Small intestine (tissue), 7 donors: Measurements from ENCODE around the gene POC1A. TPM values are rescaled to one million over a fixed set of nuclear protein-coding genes. Genes with fewer than 3 reads are reported as not detected.

ENCODE experiments used
- DNase-seq, 2 donors: peaks; one replicate each; pipeline versions ENCODE4 v3.0.0 to v3.0.0-alpha.2; 2013
- FAIRE-seq: peaks from 2 replicates; lab custom pipeline; 2012; peaks lifted over from hg19 to GRCh38; lab: Jason Lieb, UNC
- H3K27ac ChIP-seq, 3 donors: one replicate each; pipeline ENCODE4 v1.5.1; 2013; ENCODE audit warnings: low read length in 2 of 3, mild to moderate bottlenecking in 2 of 3, control low read depth in 1 of 3, inconsistent platforms in 1 of 3, low read depth in 1 of 3, moderate library complexity in 1 of 3
- H3K27me3 ChIP-seq, 3 donors: one replicate each; pipeline ENCODE4 v1.6.1; 2013; ENCODE audit warnings: low read length in 3 of 3, inconsistent platforms in 1 of 3; ENCODE audit not compliant: control insufficient read depth in 3 of 3, insufficient read depth in 3 of 3
- H3K36me3 ChIP-seq, 3 donors: one replicate each; pipeline ENCODE4 v1.6.1; 2013; ENCODE audit warnings: low read length in 3 of 3, inconsistent platforms in 1 of 3, low read depth in 1 of 3, mild to moderate bottlenecking in 1 of 3, moderate library complexity in 1 of 3; ENCODE audit not compliant: control insufficient read depth in 3 of 3, insufficient read depth in 2 of 3
- H3K4me1 ChIP-seq, 3 donors: one replicate each; pipeline ENCODE4 v1.6.1; 2013; ENCODE audit warnings: low read length in 2 of 3, inconsistent platforms in 1 of 3, low read depth in 1 of 3, mild to moderate bottlenecking in 1 of 3, moderate library complexity in 1 of 3; ENCODE audit not compliant: control insufficient read depth in 3 of 3, insufficient read depth in 2 of 3
- H3K4me3 ChIP-seq, 3 donors: one replicate each; pipeline ENCODE4 v1.5.1; 2013; ENCODE audit warnings: low read length in 3 of 3, control low read depth in 1 of 3, inconsistent platforms in 1 of 3, low read depth in 1 of 3, mild to moderate bottlenecking in 1 of 3, moderate library complexity in 1 of 3
- H3K9me3 ChIP-seq, 2 donors: one replicate each; pipeline ENCODE4 v1.6.1; 2013; ENCODE audit warnings: low read depth in 1 of 2, low read length in 1 of 2; ENCODE audit not compliant: control insufficient read depth in 2 of 2, insufficient read depth in 1 of 2
- WGBS, 3 donors: extraction: QIAGEN DNeasy Blood & Tissue Kit; methylation state at CpG; one replicate each; pipeline ENCODE4 v1.1.7; 2013; 5-methylcytosine and 5-hydroxymethylcytosine counted together
- polyA plus RNA-seq, 4 donors: library from polyadenylated mRNA; stranded (reverse) in 3 of 4; unstranded in 1 of 4; fragments of 200-250 nt in 3 of 4; fragments of 120-200 nt in 1 of 4; gene quantifications; one replicate each; pipeline versions ENCODE4 v1.2.1 to v1.2.3, GENCODE V29; 2013
- donor health status: healthy with polysubstance abuse.
- donor health status: control.
- donor health status: control.
- donor health status: Bipolar disorder and iron deficiency.
- donor health status: healthy.

The POC1A gene
- polyA plus RNA-seq, 4 donors = 2.7 to 19.4 (median 4.8) TPM

DNA sequence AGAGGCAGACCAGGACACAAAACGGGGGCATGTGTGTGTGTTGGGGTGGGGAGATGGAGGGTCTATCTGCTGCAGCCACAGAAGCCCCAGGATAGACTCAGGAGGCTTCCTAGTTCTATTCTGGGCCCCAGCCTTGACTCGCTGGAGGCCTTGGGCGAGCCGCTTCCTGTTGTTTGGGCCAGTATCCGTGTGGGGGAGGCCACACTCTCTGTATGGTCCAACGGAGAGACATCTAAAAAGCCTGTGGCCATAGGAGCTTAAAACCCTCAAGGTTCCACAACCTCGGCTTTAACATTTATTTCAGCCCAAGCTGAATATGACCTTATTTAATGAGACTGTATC lies 32.8 kb downstream of the POC1A start:
- Histone ChIP-seq H3K4me1 (peaks cover 0 to 13% (median 0%) of the 10 kb centered on the region in 3 donors), H3K36me3 (peaks cover 0 to 32% (median 0%) of the 10 kb centered on the region in 3 donors), H3K27ac (peak overlapping the region in 1 of 3 donors; percentile 47), H3K9me3 (no peaks in the 10 kb centered on the region), H3K27me3 (no peaks in the 10 kb centered on the region), H3K4me3 (no peak overlapping the region)
- 63 to 82% (median 76%) methylated on average over 7 of the region's 7 CpGs for WGBS, 3 donors
- FAIRE-seq (no peak), DNase-seq (no peak)

DNA sequence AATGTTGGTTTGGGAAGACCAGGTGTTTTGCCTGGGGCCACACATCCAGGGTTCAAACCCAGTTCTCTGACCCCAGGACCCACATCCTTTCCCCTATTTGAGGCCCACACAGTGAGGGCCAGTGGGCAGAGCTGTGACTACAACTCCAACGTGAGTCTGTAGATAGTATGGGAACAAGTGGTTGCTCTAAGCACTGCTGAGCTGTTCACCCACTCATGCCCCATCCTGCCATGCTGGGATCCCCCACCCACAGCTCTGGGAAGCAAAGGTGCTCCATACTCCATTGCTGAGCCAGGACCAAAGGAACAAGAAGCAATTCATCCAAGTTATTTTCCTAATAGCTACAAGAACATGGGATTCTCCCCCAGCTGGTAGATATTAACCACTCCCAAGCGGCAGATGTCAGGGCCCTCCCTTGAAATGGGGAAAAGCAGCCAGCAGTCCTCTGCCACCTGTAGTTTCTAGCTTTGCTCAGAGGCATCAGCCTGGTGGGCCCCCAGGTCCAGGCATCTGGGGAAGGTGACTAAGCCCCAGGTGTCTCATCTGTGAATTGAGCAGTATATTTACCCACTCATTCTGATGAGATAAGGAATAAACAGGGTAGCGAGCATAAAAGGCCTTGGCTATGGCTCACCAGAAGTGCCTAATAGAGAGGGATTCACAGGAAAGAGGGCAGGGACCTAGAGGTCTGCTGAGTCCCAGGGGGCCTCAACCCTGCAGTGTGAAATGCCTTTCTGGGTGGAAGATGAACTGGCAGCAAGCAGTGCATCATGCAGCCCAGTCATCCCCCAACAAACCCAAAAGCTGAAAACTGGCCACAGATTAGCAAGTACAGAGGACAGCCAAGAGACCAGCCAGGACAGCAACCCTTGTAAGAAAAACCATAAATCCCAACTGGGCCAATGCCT lies 33.4 kb downstream of the POC1A start:
- Histone ChIP-seq H3K9me3 (no peaks in the 10 kb centered on the region), H3K4me3 (no peak overlapping the region), H3K4me1 (peaks cover 0 to 13% (median 0%) of the 10 kb centered on the region in 3 donors), H3K27ac (peak overlapping the region in 1 of 3 donors; percentile 47), H3K36me3 (peaks cover 0 to 26% (median 0%) of the 10 kb centered on the region in 3 donors), H3K27me3 (no peaks in the 10 kb centered on the region)
- no peak for FAIRE-seq
- DNase-seq = peak in 1 of 2 donors; percentile 16
- 67 to 70% (median 67%) methylated on average over 3 of the region's 3 CpGs for WGBS, 3 donors

- Histone ChIP-seq H3K9me3 (no peaks in the 10 kb centered on the region), H3K27ac (no peak overlapping the region), H3K27me3 (no peaks in the 10 kb centered on the region), H3K4me3 (no peak overlapping the region), H3K36me3 (peaks cover 0 to 22% (median 0%) of the 10 kb centered on the region in 3 donors), H3K4me1 (peaks cover 0 to 13% (median 0%) of the 10 kb centered on the region in 3 donors)
- no peak for FAIRE-seq
- DNase-seq = no peak
- WGBS, 3 donors = 92 to 94% (median 94%) methylated on average over 6 of the region's 6 CpGs
These were observed 34.4 kb downstream of the POC1A start for GRCh38 chr3:52119826-52120225.

- Histone ChIP-seq H3K27ac (no peak overlapping the region), H3K9me3 (no peaks in the 10 kb centered on the region), H3K27me3 (no peaks in the 10 kb centered on the region), H3K4me3 (no peak overlapping the region), H3K36me3 (peaks cover 0 to 24% (median 0%) of the 10 kb centered on the region in 3 donors), H3K4me1 (peaks cover 0 to 13% (median 0%) of the 10 kb centered on the region in 3 donors)
- WGBS, 3 donors = 84 to 95% (median 94%) methylated on average over 5 of the region's 5 CpGs
- FAIRE-seq (no peak), DNase-seq (no peak)
These were observed 35.1 kb downstream of the POC1A start for GRCh38 chr3:52119099-52119498.

DNA sequence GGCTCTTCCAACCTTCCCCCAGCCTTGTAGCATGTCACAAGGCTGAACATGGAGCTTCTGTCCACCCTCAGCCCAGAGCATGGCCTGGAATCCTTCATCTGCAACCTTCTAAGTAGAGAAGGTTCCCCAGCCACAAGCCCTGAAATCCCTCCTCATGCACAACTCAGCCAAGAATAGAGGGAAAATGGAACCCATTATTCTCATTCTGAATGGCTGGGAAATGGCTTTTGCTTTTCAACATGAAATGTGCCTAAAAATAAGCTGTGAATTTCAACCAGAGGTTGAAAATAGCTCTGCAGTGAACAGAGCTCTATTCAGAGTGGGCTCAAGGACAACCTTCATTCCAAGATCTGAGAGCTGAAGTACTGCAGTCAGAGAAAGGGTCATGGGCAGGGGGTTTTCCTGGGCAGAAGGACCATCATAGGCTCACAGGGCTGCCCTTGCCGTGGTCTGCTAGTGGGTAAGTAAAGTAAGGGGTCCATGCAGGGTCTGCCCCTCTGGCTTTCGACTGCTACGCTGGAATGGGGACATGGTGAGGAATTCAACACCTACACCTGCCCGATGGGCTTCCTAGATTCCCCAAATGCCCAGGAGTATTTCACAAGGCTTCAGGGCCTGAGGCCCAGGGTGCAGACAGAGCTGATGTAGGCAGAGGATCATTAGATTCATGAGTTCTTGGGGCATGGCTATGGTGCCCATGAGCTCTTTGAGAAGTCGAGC lies 35.9 kb downstream of the POC1A start:
- DNase-seq = no peak
- H3K36me3 ChIP-seq = peaks cover 0 to 24% (median 0%) of the 10 kb centered on the region in 3 donors
- no peaks in the 10 kb centered on the region for H3K27me3 ChIP-seq
- H3K9me3 ChIP-seq = no peaks in the 10 kb centered on the region
- no peak overlapping the region for H3K4me3 ChIP-seq
- 95 to 98% (median 95%) methylated on average over 5 of the region's 5 CpGs for WGBS, 3 donors
- H3K4me1 ChIP-seq = peaks cover 0 to 13% (median 0%) of the 10 kb centered on the region in 3 donors
- no peak for FAIRE-seq
- H3K27ac ChIP-seq = no peak overlapping the region

DNA sequence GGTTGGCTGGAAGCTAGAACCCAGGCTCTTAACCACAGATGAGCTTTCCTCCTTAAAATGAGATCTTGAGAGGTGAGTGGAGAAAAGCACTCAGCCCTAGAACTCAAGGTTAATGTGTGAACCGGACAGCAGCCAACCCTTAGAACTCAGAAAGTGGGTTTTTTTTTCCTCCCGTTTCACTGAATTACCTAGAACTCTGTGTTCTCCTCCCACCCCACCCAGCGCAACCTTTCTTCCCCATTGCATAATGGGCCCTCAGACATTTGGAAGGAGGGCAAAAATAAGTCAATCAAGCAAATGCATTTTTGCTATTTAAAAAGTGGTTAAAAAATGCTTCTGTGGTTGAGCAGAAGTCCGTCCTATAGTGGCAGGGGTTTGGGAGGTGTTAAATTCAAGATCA lies 36.7 kb downstream of the POC1A start:
- no peak for DNase-seq
- no peak overlapping the region for H3K27ac ChIP-seq
- peaks cover 0 to 23% (median 0%) of the 10 kb centered on the region in 3 donors for H3K36me3 ChIP-seq
- H3K4me1 ChIP-seq = peaks cover 0 to 10% (median 0%) of the 10 kb centered on the region in 3 donors
- no peak for FAIRE-seq
- H3K27me3 ChIP-seq = no peaks in the 10 kb centered on the region
- WGBS, 3 donors = 89 to 97% (median 94%) methylated on average over 4 of the region's 4 CpGs
- no peak overlapping the region for H3K4me3 ChIP-seq
- H3K9me3 ChIP-seq = no peaks in the 10 kb centered on the region

DNA sequence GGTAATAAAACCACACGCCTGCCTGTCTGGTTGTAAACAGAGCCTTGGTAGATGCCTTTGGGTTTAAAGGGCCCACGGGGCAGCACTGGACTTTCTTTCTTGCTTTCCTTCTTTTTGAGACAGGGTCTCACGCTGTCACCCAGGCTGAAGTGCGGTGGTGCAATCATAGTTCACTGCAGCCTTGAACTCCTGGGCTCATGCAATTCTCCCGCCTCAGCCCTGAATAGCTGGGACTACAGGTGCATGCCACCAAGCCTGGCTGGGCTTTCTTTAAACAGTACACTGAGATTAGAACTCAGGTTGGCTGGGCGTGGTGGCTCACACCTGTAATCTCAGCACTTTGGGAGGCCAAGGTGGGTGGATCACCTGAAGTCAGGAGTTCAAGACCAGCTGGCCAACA lies 42.2 kb downstream of the POC1A start:
- no peaks in the 10 kb centered on the region for H3K27me3 ChIP-seq
- peaks cover 0 to 2% (median 0%) of the 10 kb centered on the region in 3 donors for H3K4me1 ChIP-seq
- H3K36me3 ChIP-seq = peaks cover 0 to 23% (median 0%) of the 10 kb centered on the region in 3 donors

DNA sequence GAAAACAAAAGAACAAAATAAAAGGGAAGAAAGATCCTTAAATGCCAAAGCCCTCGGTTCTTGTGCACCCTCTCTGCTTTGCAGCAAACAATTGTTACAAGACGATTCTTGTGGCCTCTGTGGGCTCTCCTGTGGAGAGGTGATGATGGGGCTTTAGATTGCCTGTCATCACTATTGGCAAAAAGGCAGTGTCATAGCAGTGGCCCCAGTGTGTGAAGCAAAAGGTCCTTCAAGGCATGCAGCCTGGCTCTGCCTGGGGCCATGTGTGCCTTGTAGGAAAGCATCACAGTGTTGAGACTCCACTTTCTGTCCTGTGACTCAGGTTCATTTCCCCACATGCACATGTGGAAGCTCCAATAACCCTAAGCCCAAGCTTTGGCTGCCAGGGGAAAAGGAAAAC lies 43.7 kb downstream of the POC1A start:
- no peak overlapping the region for H3K27ac ChIP-seq
- H3K4me3 ChIP-seq = no peak overlapping the region
- DNase-seq = no peak
- FAIRE-seq = no peak
- 92 to 95% (median 94%) methylated on average over 2 of the region's 2 CpGs for WGBS, 3 donors
- no peaks in the 10 kb centered on the region for H3K9me3 ChIP-seq
- peaks cover 0 to 26% (median 0%) of the 10 kb centered on the region in 3 donors for H3K36me3 ChIP-seq
- no peaks in the 10 kb centered on the region for H3K27me3 ChIP-seq
- peaks cover 0 to 2% (median 0%) of the 10 kb centered on the region in 3 donors for H3K4me1 ChIP-seq

More for the DNA sequence above, 42.2 kb downstream of the POC1A start:
- no peak overlapping the region for H3K27ac ChIP-seq
- no peaks in the 10 kb centered on the region for H3K9me3 ChIP-seq
- no peak for FAIRE-seq
- no peak for DNase-seq
- 87 to 92% (median 89%) methylated on average over 6 of the region's 6 CpGs for WGBS, 3 donors
- no peak overlapping the region for H3K4me3 ChIP-seq
